ENCODE measurements around the gene RRP15. TPM values are rescaled to one million over a fixed set of nuclear protein-coding genes. Genes with fewer than 3 reads are reported as not detected.

RRP15 gene
- total and polyA plus RNA-seq, 2 of the 13 experiments (the other 11 are each of a cell fraction or from before 2014, with no cell fraction given), result 2.1 to 37.5 TPM

- Histone ChIP-seq H4K20me1 (ENCODE audit: insufficient read depth, low read length) (no peaks in the 10 kb centered on the region), H3K4me2 (ENCODE audit: low read depth, low read length) (no peak overlapping the region), H3K79me2 (ENCODE audit: insufficient read depth, low read length) (no peaks in the 10 kb centered on the region), H3K9ac (ENCODE audit: insufficient read depth, low read depth, low read length) (no peak overlapping the region), H3K9me3 (ENCODE audit: low read length) (no peaks in the 10 kb centered on the region), H2AFZ (ENCODE audit: low read length) (no peak overlapping the region), H3K4me1 (ENCODE audit: insufficient read depth, low read length) (peaks cover 16% of the 10 kb centered on the region), H3K27ac (ENCODE audit: extremely low read length, insufficient read depth, low read length) (no peak overlapping the region), H3K4me3 (replicated peaks in 1 of 3; ENCODE audit: insufficient read depth in 1 of 3, low read depth in 2 of 3, low read length in 3 of 3) (no peak overlapping the region), H3K27me3 (ENCODE audit: control insufficient read depth in 1 of 2, insufficient read depth in 2 of 2, low read length in 2 of 2) (no peaks in the 10 kb centered on the region; a peak in 1 of 5 replicates), H3K36me3 (replicated peaks in 1 of 2; ENCODE audit: control insufficient read depth in 1 of 2, insufficient read depth in 2 of 2, low read length in 2 of 2) (no peaks in the 10 kb centered on the region)
- intact Hi-C loops (cut with micrococcal nuclease; ENCODE audit: unreplicated experiment) (loop anchor here (2.0 kb wide), 1 partner anchor 73 kb away; no protein-coding TSS in a partner anchor), in situ Hi-C loops (cut with HindIII; ENCODE audit: extremely low pct_ligation_motif_present, low pct_unique_long_range_greater_than_20kb) (no loop called here)
- ChIA-PET CTCF (ENCODE audit: low intra/inter-chr PET ratio, low total read pairs) (no interaction called here), POLR2A (no interaction called here)
- 2% methylated on average over 2 of the region's 2 CpGs for WGBS (ENCODE audit: low lambda C conversion rate)
- FAIRE-seq, result no peak
- no TSS peak for BruUV-seq (replicated peaks)
- ATAC-seq, result peak; percentile 49; the same call in 1 of the 3 replicates
- no peak for DNase-seq (ENCODE audit: low spot score)
- TF ChIP-seq ZNF615 (CRISPR knock-in tag; IDR thresholded peaks at IDR 0.05; ENCODE audit: borderline replicate concordance) (no peak), ERF (CRISPR knock-in tag; IDR thresholded peaks at IDR 0.05) (no peak), ZSCAN25 (CRISPR knock-in tag; IDR thresholded peaks at IDR 0.05) (no peak), PAXIP1 (CRISPR knock-in tag; conservative IDR thresholded peaks at IDR 0.05) (peak; percentile 36; the same call in 1 of the 2 replicates), KMT2A (CRISPR knock-in tag; IDR thresholded peaks at IDR 0.05) (no peak), FOXA1 (IDR thresholded peaks at IDR 0.05) (0 out of 2 replicates have a peak, but pooled peaks have one; percentile 24), FOXA1 (CRISPR knock-in tag; IDR thresholded peaks at IDR 0.05) (no peak), ZBTB49 (CRISPR knock-in tag; IDR thresholded peaks at IDR 0.05; ENCODE audit: borderline replicate concordance) (no peak), SP2 (CRISPR knock-in tag; IDR thresholded peaks at IDR 0.05) (no peak), SMAD1 (CRISPR knock-in tag; IDR thresholded peaks at IDR 0.05; ENCODE audit: borderline replicate concordance, low read depth) (no peak), PHF21A (CRISPR knock-in tag; IDR thresholded peaks at IDR 0.05) (no peak), YEATS2 (CRISPR knock-in tag; IDR thresholded peaks at IDR 0.05; ENCODE audit: borderline replicate concordance) (no peak), CEBPB (IDR thresholded peaks at IDR 0.05; ENCODE audit: borderline replicate concordance, low read depth, low read length) (peak; percentile 45; the same call in 1 of the 2 replicates), ZNF3 (CRISPR knock-in tag; IDR thresholded peaks at IDR 0.05) (no peak), ZKSCAN8 (CRISPR knock-in tag; IDR thresholded peaks at IDR 0.05; ENCODE audit: borderline replicate concordance) (no peak), HOXD1 (CRISPR knock-in tag; IDR thresholded peaks at IDR 0.05) (no peak), RARA (CRISPR knock-in tag; IDR thresholded peaks at IDR 0.05) (0 out of 2 replicates have a peak, but pooled peaks have one; percentile 8), KLF16 (CRISPR knock-in tag; IDR thresholded peaks at IDR 0.05) (no peak), MAFF (IDR thresholded peaks at IDR 0.05; ENCODE audit: low read depth, low read length) (0 out of 2 replicates have a peak, but pooled peaks have one; percentile 13), ZNF782 (CRISPR knock-in tag; IDR thresholded peaks at IDR 0.05; ENCODE audit: borderline replicate concordance) (no peak), JUND (CRISPR knock-in tag; IDR thresholded peaks at IDR 0.05) (no peak)
Measured at GRCh38 chr1:218257971-218258370, 27.1 kb upstream of the RRP15 start.

Measured in HepG2 (cell line).